ENCODE results near the gene PDE4B.

The PDE4B gene

DNA sequence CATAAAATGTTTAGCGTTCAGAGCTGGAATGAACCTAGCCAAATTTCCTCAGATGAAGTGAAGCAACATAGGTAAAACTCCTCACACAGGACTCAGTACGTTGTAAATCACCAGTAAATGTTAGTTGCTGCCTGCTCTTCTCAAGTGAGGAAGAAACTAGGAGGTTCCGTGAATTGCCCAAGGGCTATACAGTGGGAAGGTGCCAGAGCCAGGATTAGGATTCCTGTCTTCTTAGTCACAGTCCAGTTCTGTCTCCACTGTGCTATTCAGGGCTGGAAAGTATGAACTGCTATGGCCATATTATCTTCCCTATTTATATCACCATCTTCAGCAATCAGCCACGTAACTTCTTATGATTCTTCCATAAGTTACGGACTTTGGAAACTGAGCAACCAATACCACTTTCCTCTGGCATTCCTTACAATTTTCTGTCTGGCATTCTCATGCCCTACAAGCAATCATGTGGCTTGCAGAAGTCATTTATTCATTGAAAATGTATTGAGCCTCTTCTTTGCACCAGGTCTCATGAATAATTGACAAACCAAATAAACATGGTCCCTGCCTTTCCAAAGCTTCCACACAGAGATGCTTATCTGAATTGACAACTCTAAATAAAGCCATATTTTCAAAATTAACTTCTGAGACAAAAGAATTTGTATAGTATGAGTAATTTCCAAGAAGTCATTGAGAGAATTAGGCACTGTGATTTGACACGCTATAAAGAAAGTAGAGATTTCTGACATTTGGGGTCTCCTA lies 469.7 kb downstream of the PDE4B start:
- no peak for DNase-seq (ENCODE audit: low spot score)

DNA sequence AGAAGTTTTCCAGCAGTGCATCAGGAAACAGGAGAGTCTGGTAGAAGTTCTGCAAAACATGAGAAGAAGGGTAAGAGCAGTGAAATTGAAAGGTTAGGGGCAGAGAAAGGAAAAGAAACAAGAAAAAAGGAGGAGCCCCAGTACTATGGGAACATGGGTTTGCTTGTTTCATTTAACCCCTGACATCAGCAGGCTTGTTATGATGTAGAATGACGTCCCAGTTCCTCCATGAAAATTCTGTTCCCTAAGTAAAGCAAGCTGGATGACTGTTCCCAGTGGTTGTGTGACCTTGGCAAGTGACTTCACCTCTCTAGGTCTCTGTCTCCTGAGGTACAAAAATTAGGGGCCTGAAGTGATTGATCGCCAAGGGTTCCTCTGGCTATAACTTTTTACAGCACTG lies 472.6 kb downstream of the PDE4B start:
- DNase-seq (ENCODE audit: low spot score), result no peak

DNA sequence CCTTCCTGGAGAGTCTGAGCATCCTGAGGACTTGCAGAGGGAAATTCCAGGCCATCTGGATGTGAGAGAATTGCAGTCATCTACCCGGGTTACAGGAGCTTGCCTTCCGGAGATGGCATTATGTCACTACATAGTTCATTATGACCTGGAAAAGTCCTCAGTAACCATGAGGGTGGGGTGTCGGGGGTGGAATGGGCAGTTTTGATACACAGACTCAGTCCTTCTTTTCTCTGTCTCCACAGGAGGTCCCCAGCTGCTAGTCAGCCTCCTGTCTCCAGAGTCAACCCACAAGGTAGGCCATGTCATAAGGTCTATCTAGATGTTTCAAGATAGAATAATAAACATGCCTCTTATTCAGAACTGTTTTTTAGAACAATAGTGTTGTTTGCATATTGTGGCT lies 473.1 kb downstream of the PDE4B start:
- no peak for DNase-seq (ENCODE audit: low spot score)

DNA sequence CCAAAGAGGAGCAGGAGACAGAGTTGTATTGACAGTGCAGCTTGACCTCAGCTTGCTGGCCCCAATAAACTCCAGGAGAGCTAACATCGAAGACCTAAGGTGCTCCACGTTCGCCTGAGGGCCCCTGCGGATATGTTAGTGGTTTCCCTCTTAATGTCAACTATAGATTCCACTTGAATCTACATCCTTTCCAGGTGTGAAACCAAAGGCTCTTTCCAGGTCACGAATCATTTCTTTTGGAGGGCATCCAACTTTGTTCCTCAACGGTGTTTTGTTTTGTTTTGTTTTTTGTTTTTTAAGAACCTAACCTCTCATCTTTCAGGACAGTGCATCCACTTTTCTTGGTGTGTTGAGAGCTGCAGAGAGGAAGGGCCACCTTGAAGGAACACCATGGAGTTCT lies 473.7 kb downstream of the PDE4B start:
- no peak for DNase-seq (ENCODE audit: low spot score)

DNA sequence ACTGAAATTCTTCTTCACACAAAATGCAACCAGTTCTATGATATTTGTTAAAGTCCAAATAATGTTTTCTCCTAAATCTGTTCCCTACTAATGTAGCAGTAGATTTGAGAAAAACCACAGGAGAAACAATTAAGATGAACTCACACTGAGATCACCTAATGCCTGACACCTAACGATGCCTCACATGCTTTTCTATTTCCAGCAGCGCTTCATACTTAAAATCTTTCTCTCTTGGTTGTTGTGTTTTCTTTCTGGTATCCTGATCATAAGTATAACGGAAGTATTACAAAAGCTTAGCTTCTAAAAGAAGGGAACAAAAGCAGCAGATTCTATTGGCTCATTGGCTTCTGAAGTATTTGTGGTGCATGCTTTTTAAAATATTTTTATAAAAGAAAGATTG lies 474.1 kb downstream of the PDE4B start:
- no peak for DNase-seq (ENCODE audit: low spot score)

DNA sequence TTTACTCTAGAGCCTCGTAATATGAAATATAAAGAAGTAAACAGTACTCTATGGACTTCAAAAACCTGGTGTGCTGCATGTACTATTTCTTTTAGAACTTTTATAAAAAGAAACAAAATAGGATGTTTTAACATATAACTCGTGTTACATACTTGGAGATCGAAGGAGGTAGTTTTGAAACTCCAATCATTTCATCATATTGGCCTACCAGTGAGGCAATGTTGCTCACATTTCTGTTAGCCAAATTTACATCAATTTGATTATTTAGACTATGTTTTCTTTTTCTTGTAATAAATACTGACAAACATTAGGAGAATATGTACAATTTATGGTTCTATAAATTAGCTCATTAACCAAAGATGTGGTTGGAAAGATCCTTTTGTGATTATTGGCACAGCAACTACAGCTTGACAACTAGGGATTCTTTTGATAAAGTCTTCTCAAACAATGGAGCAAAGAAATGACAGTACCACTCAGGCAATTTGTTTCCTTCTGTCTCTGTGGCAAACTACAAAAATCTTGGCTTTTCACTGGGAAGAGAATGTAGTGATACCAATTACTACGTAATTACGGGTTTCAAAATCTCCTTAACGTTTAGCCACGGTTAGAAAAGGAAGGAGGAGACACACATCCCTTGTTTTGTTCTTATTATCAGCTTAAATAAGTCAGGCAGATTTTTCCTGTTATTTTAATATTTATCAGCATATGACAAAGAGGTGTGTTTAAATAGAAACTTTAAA lies 474.7 kb downstream of the PDE4B start:
- DNase-seq (ENCODE audit: low spot score), result no peak

DNA sequence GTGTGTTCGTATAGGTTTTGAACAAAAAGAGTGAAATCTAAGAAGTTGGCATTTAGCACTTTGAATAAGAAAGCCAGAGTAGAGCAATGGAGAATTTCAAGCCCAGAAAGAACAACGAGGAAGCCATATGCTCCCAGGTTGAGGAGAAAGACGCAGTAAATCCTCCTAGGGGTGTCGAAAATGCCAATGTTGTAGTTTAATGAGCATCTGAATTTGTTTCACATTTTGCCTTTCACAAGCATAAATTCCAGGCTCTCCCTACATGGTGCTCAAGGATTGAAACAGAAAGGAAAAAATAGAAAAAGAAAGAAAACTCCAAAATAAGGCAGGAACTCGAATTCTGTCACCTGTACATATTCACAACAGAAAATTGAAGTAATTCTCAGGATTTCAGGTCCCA lies 476.5 kb downstream of the PDE4B start:
- no peak for DNase-seq (ENCODE audit: low spot score)

DNA sequence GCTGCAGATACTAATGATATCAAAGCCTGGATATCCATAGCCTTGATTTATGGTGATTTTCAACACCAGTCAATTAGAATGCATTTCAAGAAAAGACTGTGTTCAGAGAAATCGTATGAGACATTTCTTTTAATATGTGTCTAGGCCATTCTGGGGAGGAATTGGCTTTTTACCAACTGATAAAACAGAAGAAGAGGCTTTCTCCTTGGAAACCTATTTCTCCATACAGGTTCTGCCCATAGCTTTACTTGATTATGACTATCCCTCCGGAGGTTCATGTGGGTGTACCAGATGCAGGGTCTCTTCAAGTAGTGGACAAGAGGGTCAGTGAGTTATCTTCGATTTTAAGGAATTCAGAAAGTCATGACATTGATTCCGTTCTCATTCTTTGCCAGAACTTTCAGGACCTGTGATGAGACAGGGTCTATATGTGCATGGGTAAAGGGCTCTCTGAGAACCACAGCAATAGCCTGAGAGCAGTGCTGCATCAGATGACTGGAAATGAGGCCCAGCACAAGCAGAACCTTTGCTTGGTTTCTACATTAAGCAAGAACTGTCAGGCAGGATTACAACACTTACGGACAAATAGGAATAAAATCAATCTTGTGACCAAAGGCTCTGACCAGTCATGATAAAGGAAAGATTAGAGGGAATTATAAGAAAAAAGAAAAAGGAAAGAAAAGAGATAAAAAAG lies 477.6 kb downstream of the PDE4B start:
- DNase-seq (ENCODE audit: low spot score), result no peak

DNA sequence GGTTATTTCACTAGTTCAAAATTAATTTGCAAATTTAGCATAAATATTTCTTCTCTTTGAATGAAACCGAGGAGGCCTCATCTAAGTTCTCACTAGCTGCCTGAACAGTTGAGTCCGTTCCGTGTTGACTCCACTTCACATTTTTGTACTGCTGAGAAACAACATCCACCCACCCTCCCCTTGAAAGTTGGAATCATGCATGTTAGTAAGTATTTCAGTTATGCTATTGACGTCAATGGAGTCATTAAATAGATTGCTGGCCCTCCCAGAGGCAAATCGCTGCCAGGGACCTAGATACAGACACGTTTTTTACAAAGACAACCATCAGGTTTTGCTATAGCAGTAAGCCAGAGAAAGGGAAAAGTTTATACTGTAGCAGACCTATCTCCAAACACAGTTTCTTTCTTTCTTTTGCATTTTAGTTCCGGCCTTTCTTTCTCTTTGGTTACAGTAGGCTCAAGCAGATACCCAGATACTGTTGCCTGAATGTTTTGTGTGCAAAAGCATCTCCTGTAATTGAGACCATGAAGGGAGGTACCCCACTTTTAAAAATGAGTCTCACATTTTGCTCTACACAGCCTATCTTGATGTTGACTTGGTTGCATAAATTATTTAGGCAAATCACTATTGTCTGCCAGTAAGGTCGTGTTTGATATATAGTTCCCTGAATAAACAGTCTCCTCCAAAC lies 478.7 kb downstream of the PDE4B start:
- DNase-seq (ENCODE audit: low spot score), result no peak

DNA sequence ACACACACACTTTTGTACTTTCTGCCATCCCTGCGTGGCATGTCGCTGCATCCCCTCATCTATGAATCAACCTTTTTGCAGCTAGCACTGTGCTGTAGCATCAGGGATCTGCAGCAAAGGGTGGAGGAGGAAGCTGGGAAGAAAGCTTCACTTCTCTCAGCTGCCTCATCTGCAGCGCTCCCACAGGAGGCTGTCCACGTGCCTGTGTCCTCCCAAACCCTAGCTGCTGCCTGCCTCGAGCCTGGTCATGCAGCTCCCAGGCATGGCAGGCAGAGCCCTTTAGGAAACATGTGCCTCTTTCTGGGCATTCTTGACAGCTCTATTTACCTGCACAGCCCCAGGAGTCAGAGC lies 479.2 kb downstream of the PDE4B start:
- DNase-seq (ENCODE audit: low spot score), result no peak

DNA sequence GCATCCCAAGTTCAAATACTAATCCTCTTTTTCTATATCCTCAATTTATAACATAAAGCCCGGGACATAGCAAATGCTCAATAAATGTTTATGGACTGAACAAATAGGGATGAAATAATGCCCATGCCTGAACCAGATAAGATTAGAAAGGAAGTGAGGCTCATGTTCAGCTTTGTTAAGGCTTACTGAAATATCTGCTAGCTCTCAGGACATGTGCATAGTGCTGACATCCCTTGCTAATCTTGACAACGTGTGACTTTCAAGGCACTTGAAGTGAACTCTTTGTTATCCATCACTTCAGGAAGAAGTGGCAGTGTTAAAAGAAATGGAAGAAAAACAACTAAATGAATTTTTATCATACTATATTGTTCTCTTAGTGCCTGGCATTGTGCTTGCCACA lies 481.0 kb downstream of the PDE4B start:
- DNase-seq (ENCODE audit: low spot score), result no peak

DNA sequence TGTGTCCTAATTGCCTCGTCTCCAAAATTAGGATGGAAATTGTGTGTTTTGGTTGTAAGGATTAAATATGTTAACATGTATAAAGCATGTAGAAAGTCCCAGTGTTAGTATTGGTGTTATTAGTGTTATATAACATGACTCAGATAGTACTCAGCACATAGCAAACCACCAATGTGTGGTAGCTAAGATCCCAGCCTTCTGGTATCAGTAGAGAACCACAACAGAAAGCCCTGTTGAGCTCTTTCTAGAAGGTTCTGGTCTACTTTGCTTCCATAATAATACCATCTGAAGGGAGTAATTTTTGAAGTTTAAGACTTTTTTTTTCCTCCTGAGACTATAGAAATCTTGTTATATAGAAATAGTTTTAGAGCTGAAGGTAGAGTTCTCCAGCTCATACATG lies 481.9 kb downstream of the PDE4B start:
- peak; percentile 50 for DNase-seq (ENCODE audit: low spot score)

DNA sequence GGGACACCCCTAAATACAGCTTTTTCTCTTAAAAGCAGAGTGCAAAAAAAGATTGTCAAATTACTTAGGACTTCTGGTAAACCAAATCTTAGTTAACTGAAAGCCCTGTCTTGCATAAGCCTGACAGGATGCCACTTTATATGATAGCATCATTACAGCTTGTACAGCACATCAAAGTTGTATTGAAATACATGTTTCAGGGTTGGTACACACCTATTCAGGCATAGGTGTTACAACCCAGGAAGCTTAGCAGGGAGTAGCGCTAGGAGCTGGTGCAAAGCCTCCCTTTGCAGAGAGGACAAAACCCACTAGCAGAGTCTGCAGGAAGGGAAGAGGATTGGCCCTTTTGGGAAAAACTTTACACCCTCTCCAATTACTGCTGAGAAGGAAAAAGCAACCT lies 482.4 kb downstream of the PDE4B start:
- peak; percentile 64 for DNase-seq (ENCODE audit: low spot score)

DNA sequence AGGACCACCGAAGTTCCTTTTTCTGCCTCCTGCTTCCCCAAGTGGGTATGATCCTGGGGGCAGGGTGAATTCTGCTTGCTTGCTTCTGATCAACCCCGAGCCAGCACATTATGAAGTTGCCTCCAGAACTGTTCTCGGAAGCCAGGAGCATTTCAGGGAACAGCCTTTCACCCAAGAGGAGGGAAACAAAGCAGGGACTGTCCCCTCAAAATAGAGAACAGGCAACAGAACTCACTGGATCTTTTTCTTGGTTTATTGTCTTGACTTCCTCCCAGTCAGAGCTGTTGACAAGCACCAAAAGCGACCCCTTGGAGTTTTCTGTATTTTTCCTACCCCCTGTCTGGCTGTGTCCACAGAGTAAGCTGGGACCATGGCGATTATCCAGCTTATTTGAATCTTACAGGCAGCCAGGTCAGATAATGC lies 482.9 kb downstream of the PDE4B start:
- DNase-seq (ENCODE audit: low spot score), result no peak

DNA sequence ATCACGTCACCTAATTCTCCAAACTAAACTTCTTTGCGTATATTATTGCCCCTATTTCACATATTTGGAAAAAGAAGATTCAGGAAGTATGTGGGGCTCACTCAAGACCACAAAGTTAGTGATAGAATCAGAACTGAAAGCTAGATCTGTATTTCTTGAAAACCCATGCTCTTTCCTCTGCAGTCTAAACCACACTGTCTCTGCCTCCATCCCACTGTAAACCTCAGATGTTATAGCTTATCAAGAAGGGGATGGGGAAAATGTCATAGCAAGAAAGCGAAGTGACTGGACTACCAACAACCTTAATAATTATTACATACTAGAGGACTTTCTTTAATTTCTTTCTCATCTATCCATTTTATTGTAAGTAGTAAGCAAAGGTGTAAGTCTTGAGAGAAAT lies 483.5 kb downstream of the PDE4B start:
- DNase-seq (ENCODE audit: low spot score), result peak; percentile 51

DNA sequence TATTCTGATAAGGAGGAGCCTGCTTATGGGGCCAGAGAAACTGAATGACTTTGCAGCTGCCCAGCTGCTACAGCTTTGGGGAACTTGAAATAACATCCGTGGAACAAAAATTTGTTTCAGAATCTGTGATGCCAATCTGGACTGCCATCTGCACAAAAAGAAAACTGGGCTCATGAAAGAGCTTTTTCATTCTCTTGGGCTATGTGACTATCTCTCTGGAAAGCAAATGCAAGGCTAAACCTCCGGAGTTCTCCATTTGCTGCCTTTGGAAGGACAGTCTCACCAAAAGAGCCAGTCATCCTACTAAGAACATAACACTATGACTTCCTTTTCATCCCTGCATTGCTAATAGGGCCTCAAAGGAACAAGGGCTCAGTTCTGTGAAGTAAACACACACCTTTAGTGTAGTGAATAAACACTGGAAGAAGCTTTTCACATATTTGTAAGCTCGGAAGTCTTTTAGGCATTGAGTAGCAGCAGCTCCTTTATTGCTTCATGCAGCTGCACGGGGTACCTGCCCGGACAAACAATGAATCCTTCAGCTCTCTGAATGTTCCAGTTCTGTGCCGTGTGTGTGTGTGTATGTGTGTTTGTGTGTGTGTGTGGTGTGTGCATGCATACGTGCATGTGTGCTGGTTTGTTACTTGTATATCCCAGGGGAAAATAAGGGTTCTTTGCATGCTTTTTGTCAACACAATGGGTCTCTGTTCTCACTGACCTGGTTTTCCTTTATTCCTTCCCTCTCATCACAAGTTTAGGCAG lies 485.7 kb downstream of the PDE4B start:
- DNase-seq (ENCODE audit: low spot score), result no peak

DNA sequence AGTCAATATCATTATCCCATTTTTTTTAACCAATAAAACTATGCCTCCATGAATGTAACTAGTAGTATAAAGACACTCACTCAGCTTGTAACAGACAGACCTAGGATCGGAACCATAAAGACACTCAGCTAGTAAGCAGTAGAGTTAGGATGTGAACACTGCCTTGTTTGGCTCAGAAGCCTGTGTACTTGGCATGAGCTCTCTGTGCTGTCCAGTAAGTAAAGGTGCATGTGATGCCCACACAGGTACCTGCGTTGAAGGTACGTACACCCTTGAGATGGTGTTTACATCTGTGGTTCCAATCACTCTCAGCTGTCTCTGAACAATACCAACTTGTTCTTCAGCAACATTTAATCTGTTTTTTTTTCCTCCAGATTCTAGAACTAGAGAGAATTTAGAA lies 489.1 kb downstream of the PDE4B start:
- DNase-seq (ENCODE audit: low spot score), result no peak

DNA sequence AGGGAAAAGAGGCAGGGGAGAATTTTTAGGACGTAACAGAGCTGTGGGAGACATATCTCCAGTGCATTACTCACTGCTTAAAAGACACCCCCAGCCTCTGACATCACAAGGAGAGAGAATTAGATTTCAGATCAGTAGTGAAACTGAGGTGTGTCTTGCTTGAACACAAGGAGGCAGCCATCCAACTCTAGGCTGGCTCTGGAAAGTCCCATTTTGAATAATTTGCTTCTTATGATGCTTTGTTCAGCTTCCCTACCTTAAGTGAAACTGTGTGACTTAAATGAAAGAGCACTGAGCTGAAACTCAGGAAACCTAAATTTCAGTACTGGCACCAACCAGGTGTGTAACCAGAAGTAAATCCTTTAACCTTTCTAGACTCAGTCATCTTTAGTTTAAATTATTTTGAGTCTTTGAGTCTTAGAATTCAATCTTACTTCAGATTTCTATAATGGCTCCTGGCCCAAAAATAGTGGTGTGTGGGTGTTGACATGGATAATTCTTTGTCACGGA lies 489.7 kb downstream of the PDE4B start:
- peak; percentile 79 for DNase-seq (ENCODE audit: low spot score)

DNA sequence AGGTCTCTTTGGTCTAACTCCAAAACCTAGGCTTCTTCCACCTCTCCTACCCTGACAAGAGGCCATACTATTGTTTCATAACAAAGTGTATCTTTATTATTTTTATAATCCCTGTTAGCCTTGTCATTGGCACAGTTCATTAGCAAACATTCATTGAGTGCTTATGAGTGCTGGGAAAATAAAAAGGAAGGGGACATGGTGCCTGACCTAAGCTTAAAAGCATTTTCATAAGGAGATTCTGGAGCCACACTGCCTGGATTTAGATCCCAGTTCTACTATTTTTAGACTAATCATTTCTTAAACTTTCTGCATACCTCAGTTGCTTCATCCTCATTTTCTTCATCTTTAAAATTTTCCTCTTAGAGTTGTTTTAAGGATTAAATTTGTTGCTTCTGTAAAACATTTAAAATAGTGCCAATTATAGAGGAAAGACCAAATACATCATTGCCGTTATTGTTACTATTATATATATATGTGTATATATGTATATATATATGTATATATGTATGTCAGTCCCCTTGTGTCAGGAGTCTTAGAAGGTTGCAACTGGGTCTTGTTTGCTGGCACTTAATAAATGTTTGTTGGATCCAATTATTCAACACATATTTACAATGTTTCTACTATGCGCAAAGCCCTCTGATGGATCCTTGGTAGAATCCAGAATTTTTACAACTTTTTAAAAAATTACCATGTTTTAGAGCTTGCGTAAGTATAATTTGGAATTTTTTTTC lies 490.4 kb downstream of the PDE4B start:
- no peak for DNase-seq (ENCODE audit: low spot score)

DNA sequence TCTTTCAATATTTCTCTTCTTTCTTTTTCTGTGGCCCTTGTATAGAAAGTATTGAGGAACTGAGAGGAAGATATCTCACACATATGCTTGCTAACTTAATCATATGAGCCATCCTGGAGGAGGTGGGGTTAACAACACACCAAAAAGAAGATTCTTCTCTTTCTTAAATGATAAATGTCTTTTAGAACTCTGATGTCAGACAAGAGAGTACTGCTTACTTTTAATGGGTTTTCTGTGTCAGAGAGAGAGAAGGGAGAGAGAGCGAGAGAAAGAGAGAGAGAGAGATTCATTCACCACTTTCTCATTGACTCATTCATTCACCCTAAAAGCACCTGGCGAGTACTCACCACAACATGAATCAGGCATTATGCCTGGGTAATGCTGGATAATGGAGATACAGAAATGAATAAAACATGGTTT lies 490.9 kb downstream of the PDE4B start:
- DNase-seq (ENCODE audit: low spot score), result peak; percentile 21

DNA sequence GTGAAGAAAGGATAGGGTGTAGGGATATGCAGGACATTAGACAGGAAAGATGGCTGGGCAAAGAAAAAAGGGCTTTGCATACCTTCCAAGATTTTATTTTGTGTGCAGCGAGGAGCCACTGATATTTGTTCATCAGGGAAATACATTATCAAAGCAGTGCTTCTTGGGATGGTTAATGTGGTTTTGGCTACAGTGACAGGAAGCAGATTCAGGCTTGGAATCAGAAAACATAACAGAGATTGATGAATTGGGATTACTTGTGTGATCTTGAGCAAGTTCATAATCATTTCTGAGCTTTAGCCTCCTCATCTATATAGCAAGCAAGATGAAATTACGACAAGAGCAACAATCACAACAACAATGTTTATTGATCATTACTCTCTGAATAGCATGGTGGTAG lies 492.1 kb downstream of the PDE4B start:
- no peak for DNase-seq (ENCODE audit: low spot score)

All from CD4-positive, alpha-beta T cell treated with Interleukin-6 at 100 ng/mL for 8 hours (primary cell).